Suprapubic skin (tissue), 4 donors: ENCODE results near the gene LYPD6B.

Experiments
- CTCF ChIP-seq, 2 donors: fragments of 200-600 bp in 1 of 2; fragments of 450-650 bp in 1 of 2; sonication (generic) in 1 of 2; IDR thresholded peaks; one replicate each; pipeline ENCODE4 v1.5.1; 2016 to 2019; ENCODE audit warnings: antibody characterized with exemption in 2 of 2, mild to moderate bottlenecking in 1 of 2, moderate library complexity in 1 of 2
- POLR2A ChIP-seq, 2 donors: fragments of 450-650 bp; IDR thresholded peaks; one replicate each; pipeline ENCODE4 v1.6.1; 2017; ENCODE audit warnings: antibody characterized with exemption in 2 of 2, mild to moderate bottlenecking in 2 of 2, moderate library complexity in 2 of 2
- POLR2AphosphoS5 ChIP-seq, 3 donors: sonication (generic); formaldehyde crosslinking; IDR thresholded peaks; one replicate each; pipeline ENCODE4 v1.6.1; 2017; ENCODE audit warnings: antibody characterized with exemption in 3 of 3

- TF ChIP-seq POLR2A (IDR thresholded peaks at IDR 0.05) (no peak), CTCF (IDR thresholded peaks at IDR 0.05) (no peak), POLR2AphosphoS5 (IDR thresholded peaks at IDR 0.05) (no peak)
These were observed 46.1 kb upstream of the LYPD6B start for GRCh38 chr2:148992448-148992847.
